HepG2 (cell line): ENCODE results near the gene TRIO. TPM values are rescaled to one million over a fixed set of nuclear protein-coding genes. Genes with fewer than 3 reads are reported as not detected.

Experiments
- ARNT2 ChIP-seq: sonication (generic); formaldehyde crosslinking; IDR thresholded peaks from 2 replicates; pipeline ENCODE4 v1.8.0; 2022; ENCODE audit warnings: mild to moderate bottlenecking, low read depth, missing genetic modification reagents, moderate library complexity
- CHD2 ChIP-seq: IDR thresholded peaks from 2 replicates; pipeline ENCODE4 v1.6.1; 2011; ENCODE audit warnings: low read depth, low read length, improper control_type of control experiment
- IKZF1 ChIP-seq: fragments of 450-650 bp; IDR thresholded peaks from 2 replicates; pipeline ENCODE4 v1.7.1; 2016
- PAWR ChIP-seq: sonication (generic); formaldehyde crosslinking; IDR thresholded peaks from 2 replicates; pipeline ENCODE4 v1.4.0; 2020; ENCODE audit warnings: missing genetic modification reagents, mild to moderate bottlenecking, borderline replicate concordance
- PHF21A ChIP-seq: sonication (generic); formaldehyde crosslinking; IDR thresholded peaks from 2 replicates; pipeline ENCODE4 v1.5.0; 2020; ENCODE audit warnings: mild to moderate bottlenecking, missing genetic modification reagents
- SAFB2 ChIP-seq: sonication (generic); formaldehyde crosslinking; IDR thresholded peaks from 2 replicates; pipeline ENCODE4 v1.5.1; 2020; ENCODE audit warnings: missing genetic modification reagents, low read depth, mild to moderate bottlenecking, borderline replicate concordance
- SOX6 ChIP-seq, 2 experiments: fragments of 450-650 bp in 1 of 2; sonication (generic) in 1 of 2; formaldehyde crosslinking in 1 of 2; IDR thresholded peaks; 2 replicates each; pipeline versions ENCODE4 v1.4.0 to v1.6.1; 2017 to 2020; ENCODE audit warnings: antibody characterized with exemption in 1 of 2, mild to moderate bottlenecking in 1 of 2, missing genetic modification reagents in 1 of 2
- SP5 ChIP-seq: IDR thresholded peaks from 2 replicates; pipeline ENCODE4 v1.6.1; 2016; ENCODE audit warnings: low read depth, borderline replicate concordance
- SRF ChIP-seq: IDR thresholded peaks from 2 replicates; pipeline ENCODE4 v1.6.1; 2011; ENCODE audit warnings: mild to moderate bottlenecking, low read depth, low read length, moderate library complexity
- U2AF2 ChIP-seq: fragments of 200-400 bp; formaldehyde crosslinking; IDR thresholded peaks from 2 replicates; pipeline ENCODE4 v1.6.1; 2017; ENCODE audit warnings: low read depth, mild to moderate bottlenecking, low read length
- WIZ ChIP-seq: sonication (generic); formaldehyde crosslinking; IDR thresholded peaks from 2 replicates; pipeline ENCODE4 v1.5.1; 2020; ENCODE audit warnings: mild to moderate bottlenecking, missing genetic modification reagents
- ZFP90 ChIP-seq: sonication (generic); formaldehyde crosslinking; IDR thresholded peaks from 2 replicates; pipeline ENCODE4 v1.8.0; 2022; ENCODE audit warnings: missing genetic modification reagents, mild to moderate bottlenecking, inconsistent platforms, borderline replicate concordance
- ZMYM4 ChIP-seq: sonication (generic); formaldehyde crosslinking; IDR thresholded peaks from 2 replicates; pipeline ENCODE4 v1.8.1; 2023; ENCODE audit warnings: mild to moderate bottlenecking, missing genetic modification reagents
- ZNF121 ChIP-seq: sonication (generic); formaldehyde crosslinking; IDR thresholded peaks from 2 replicates; pipeline ENCODE4 v1.5.0; 2020; ENCODE audit warnings: mild to moderate bottlenecking, missing genetic modification reagents
- ZNF234 ChIP-seq: sonication (generic); formaldehyde crosslinking; conservative IDR thresholded peaks from 2 replicates; pipeline ENCODE4 v1.5.1; 2020; ENCODE audit warnings: mild to moderate bottlenecking, missing genetic modification reagents
- ZNF264 ChIP-seq: sonication (generic); formaldehyde crosslinking; IDR thresholded peaks from 2 replicates; pipeline ENCODE4 v1.4.0; 2020; ENCODE audit warnings: missing genetic modification reagents
- ZNF430 ChIP-seq: sonication (generic); formaldehyde crosslinking; IDR thresholded peaks from 2 replicates; pipeline ENCODE4 v1.9.0; 2021; ENCODE audit warnings: mild to moderate bottlenecking, missing genetic modification reagents
- ZNF615 ChIP-seq: sonication (generic); formaldehyde crosslinking; IDR thresholded peaks from 2 replicates; pipeline ENCODE4 v1.5.0; 2020; ENCODE audit warnings: mild to moderate bottlenecking, missing genetic modification reagents, borderline replicate concordance
- polyA plus RNA-seq, 8 experiments: library from polyadenylated mRNA; depleted of rRNA in 3 of 8; stranded (reverse) in 7 of 8; unstranded in 1 of 8; fragments of >200 nt; fragmentation: Illumina TruSeq in 4 of 8; extraction: Trizol in 4 of 8; gene quantifications; 2 replicates each; pipeline versions ENCODE4 v1.2.1 to v1.2.3, GENCODE V29; 2011 to 2016; ENCODE audit warnings: low read depth in 4 of 8, missing spikeins in 1 of 8, mixed read lengths in 1 of 8; ENCODE audit not compliant: insufficient read depth in 1 of 8
- total RNA-seq, 5 experiments: library from RNA; depleted of rRNA; stranded (reverse); fragments of >200 nt; fragmentation: Illumina TruSeq; extraction: Trizol; gene quantifications; 2 replicates each; pipeline ENCODE4 v1.2.3, GENCODE V29; 2016; ENCODE audit warnings: low read depth in 1 of 5
- TF ChIP-seq, protein P1 (sequence below): sonication (generic); formaldehyde crosslinking; IDR thresholded peaks from one replicate; pipeline ENCODE4 v1.5.1; 2020; ENCODE audit warnings: mild to moderate bottlenecking, missing genetic modification reagents; ENCODE audit errors: not compliant biosample characterization
- TF ChIP-seq, protein P2 (sequence below): sonication (generic); formaldehyde crosslinking; IDR thresholded peaks from 2 replicates; pipeline ENCODE4 v1.9.0; 2021; ENCODE audit warnings: missing genetic modification reagents, mild to moderate bottlenecking, borderline replicate concordance

Gene TRIO
- total and polyA plus RNA-seq, 2 of the 13 experiments (the other 11 are each of a cell fraction or from before 2014, with no cell fraction given), result 45.2 to 45.9 TPM

DNA sequence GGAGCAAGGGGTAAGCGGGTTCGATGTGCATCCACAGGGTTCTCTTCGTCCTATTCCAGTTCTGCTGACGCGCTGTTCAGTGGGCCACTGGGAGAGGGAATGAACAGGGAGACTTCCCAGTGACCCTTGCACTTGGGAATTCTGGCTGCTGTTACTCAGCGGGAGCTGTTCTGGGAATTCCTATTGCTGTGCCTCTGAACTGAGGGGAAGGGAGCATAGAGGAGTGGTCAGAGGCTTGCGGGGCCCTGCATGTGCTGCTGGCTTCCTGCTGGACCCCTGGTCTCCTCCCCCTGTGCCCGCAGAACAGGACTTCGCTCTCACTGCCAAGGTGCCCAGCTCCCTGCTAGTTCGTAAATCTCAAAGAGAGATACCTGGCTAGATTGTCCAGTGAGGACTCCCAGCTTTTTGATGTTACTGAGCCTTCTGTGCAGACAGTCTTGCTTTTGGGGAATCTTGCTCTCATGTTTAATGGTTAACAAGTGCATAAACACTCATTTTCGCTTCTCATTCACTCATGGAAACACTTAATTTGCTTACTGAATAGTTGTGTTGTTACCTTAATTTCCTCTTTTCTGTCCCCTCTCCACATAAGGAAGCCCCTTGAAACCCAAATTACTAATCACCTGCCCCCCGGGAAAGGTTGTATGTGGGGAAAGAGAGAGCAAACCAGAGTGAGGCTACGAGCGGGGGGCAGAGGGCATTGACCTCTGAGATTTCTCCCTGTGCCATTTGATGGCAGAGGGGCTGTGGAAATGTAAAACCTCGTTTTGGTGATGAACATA is 5.9 kb downstream of the TRIO start (continued):
- 0 out of 2 replicates have a peak, but pooled peaks have one; percentile 31 for TF ChIP-seq ZMYM4 (CRISPR knock-in tag)
- no peak for TF ChIP-seq ZNF264
- no peak for TF ChIP-seq WIZ (CRISPR knock-in tag)
- no peak for TF ChIP-seq U2AF2
- TF ChIP-seq, protein P1, sequence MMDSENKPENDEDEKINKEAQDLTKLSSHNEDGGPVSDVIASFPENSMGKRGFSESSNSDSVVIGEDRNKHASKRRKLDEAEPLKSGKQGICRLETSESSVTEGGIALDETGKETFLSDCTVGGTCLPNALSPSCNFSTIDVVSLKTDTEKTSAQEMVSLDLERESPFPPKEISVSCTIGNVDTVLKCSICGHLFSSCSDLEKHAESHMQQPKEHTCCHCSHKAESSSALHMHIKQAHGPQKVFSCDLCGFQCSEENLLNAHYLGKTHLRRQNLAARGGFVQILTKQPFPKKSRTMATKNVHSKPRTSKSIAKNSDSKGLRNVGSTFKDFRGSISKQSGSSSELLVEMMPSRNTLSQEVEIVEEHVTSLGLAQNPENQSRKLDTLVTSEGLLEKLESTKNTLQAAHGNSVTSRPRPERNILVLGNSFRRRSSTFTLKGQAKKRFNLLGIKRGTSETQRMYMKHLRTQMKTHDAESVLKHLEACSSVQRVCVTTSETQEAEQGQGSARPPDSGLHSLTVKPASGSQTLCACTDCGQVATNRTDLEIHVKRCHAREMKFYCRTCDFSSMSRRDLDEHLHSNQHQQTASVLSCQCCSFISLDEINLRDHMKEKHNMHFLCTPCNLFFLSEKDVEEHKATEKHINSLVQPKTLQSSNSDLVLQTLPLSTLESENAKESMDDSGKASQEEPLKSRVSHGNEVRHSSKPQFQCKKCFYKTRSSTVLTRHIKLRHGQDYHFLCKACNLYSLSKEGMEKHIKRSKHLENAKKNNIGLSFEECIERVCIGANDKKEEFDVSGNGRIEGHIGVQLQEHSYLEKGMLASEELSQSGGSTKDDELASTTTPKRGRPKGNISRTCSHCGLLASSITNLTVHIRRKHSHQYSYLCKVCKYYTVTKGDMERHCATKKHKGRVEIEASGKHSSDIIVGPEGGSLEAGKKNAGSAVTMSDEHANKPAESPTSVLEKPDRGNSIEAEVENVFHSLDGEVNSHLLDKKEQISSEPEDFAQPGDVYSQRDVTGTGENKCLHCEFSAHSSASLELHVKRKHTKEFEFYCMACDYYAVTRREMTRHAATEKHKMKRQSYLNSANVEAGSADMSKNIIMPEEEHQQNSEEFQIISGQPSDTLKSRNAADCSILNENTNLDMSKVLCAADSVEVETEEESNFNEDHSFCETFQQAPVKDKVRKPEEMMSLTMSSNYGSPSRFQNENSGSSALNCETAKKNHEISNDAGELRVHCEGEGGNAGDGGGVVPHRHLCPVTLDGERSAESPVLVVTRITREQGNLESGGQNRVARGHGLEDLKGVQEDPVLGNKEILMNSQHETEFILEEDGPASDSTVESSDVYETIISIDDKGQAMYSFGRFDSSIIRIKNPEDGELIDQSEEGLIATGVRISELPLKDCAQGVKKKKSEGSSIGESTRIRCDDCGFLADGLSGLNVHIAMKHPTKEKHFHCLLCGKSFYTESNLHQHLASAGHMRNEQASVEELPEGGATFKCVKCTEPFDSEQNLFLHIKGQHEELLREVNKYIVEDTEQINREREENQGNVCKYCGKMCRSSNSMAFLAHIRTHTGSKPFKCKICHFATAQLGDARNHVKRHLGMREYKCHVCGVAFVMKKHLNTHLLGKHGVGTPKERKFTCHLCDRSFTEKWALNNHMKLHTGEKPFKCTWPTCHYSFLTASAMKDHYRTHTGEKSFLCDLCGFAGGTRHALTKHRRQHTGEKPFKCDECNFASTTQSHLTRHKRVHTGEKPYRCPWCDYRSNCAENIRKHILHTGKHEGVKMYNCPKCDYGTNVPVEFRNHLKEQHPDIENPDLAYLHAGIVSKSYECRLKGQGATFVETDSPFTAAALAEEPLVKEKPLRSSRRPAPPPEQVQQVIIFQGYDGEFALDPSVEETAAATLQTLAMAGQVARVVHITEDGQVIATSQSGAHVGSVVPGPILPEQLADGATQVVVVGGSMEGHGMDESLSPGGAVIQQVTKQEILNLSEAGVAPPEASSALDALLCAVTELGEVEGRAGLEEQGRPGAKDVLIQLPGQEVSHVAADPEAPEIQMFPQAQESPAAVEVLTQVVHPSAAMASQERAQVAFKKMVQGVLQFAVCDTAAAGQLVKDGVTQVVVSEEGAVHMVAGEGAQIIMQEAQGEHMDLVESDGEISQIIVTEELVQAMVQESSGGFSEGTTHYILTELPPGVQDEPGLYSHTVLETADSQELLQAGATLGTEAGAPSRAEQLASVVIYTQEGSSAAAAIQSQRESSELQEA, result no peak
- peak; percentile 40; the same call in 1 of the 2 replicates for TF ChIP-seq SP5 (CRISPR knock-in tag)
- TF ChIP-seq IKZF1, result no peak
- no peak for TF ChIP-seq CHD2
- no peak for TF ChIP-seq ARNT2 (CRISPR knock-in tag)
- TF ChIP-seq ZNF430 (CRISPR knock-in tag), result 0 out of 2 replicates have a peak, but pooled peaks have one; percentile 21
- peak; percentile 88 for TF ChIP-seq ZNF121 (CRISPR knock-in tag)
- no peak for TF ChIP-seq SAFB2 (CRISPR knock-in tag)
- no peak for TF ChIP-seq SRF
- no peak for TF ChIP-seq PAWR (CRISPR knock-in tag)
- TF ChIP-seq ZNF615 (CRISPR knock-in tag), result no peak
- TF ChIP-seq PHF21A (CRISPR knock-in tag), result 0 out of 2 replicates have a peak, but pooled peaks have one; percentile 40
- TF ChIP-seq ZNF234 (CRISPR knock-in tag), result no peak
- TF ChIP-seq SOX6 (IDR thresholded peaks at IDR 0.05), result no peak
- TF ChIP-seq SOX6 (CRISPR knock-in tag; IDR thresholded peaks at IDR 0.05), result 0 out of 2 replicates have a peak, but pooled peaks have one; percentile 36
- TF ChIP-seq, protein P2, sequence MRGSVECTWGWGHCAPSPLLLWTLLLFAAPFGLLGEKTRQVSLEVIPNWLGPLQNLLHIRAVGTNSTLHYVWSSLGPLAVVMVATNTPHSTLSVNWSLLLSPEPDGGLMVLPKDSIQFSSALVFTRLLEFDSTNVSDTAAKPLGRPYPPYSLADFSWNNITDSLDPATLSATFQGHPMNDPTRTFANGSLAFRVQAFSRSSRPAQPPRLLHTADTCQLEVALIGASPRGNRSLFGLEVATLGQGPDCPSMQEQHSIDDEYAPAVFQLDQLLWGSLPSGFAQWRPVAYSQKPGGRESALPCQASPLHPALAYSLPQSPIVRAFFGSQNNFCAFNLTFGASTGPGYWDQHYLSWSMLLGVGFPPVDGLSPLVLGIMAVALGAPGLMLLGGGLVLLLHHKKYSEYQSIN (CRISPR knock-in tag), result no peak
- no peak for TF ChIP-seq ZFP90
